Suprapubic skin (tissue), 4 donors: ENCODE data around the gene BDKRB1.

ENCODE experiments used
- POLR2A ChIP-seq, 2 donors: fragments of 450-650 bp; IDR thresholded peaks; one replicate each; pipeline ENCODE4 v1.6.1; 2017; ENCODE audit warnings: antibody characterized with exemption in 2 of 2, mild to moderate bottlenecking in 2 of 2, moderate library complexity in 2 of 2
- POLR2AphosphoS5 ChIP-seq, 3 donors: sonication (generic); formaldehyde crosslinking; IDR thresholded peaks; one replicate each; pipeline ENCODE4 v1.6.1; 2017; ENCODE audit warnings: antibody characterized with exemption in 3 of 3
- TF ChIP-seq, protein P1 (sequence below), 2 donors: fragments of 200-600 bp in 1 of 2; fragments of 450-650 bp in 1 of 2; sonication (generic) in 1 of 2; IDR thresholded peaks; one replicate each; pipeline ENCODE4 v1.5.1; 2016 to 2019; ENCODE audit warnings: antibody characterized with exemption in 2 of 2, mild to moderate bottlenecking in 1 of 2, moderate library complexity in 1 of 2

DNA sequence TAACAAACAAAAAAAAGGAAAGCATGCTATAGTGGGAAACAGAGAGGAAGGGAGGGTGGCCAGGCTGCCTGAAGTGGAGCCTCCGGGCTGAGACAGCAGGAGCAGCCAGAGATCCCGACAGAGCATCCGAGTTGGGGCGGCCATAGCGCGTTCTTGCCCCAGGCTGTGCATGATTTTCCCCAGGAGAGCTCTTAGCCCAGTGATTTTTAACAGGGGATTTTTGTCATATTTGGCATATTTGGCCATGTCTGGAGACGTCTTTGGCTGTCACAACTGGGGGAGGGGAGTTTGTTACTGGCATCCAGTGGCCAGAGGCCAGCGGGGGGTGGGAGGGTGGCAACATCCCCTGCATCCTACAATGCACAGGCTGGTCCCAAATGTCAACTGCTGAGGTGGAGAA, 23.6 kb downstream of the BDKRB1 start:
- TF ChIP-seq POLR2A (IDR thresholded peaks at IDR 0.05) (no peak), POLR2AphosphoS5 (IDR thresholded peaks at IDR 0.05) (no peak)
- TF ChIP-seq, protein P1, sequence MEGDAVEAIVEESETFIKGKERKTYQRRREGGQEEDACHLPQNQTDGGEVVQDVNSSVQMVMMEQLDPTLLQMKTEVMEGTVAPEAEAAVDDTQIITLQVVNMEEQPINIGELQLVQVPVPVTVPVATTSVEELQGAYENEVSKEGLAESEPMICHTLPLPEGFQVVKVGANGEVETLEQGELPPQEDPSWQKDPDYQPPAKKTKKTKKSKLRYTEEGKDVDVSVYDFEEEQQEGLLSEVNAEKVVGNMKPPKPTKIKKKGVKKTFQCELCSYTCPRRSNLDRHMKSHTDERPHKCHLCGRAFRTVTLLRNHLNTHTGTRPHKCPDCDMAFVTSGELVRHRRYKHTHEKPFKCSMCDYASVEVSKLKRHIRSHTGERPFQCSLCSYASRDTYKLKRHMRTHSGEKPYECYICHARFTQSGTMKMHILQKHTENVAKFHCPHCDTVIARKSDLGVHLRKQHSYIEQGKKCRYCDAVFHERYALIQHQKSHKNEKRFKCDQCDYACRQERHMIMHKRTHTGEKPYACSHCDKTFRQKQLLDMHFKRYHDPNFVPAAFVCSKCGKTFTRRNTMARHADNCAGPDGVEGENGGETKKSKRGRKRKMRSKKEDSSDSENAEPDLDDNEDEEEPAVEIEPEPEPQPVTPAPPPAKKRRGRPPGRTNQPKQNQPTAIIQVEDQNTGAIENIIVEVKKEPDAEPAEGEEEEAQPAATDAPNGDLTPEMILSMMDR (IDR thresholded peaks at IDR 0.05), result no peak
